Endothelial cell of umbilical vein (primary cell): ENCODE results near the gene ADD1. TPM values are rescaled to one million over a fixed set of nuclear protein-coding genes. Genes with fewer than 3 reads are reported as not detected.

Experiments used
- BruUV-seq: library from RNA; stranded (reverse); fragments of 400-500 nt; replicated peaks from 2 replicates; lab custom pipeline; 2021; lab: Mats Ljungman, UMichigan
- CTCF ChIA-PET: fragments of 300-600, 350-600 bp; sonication (Branson Sonifier 250); formaldehyde crosslinking; loops from one replicate; lab custom pipeline; 2021; ENCODE audit warnings: antibody characterized with exemption, inconsistent platforms; lab: Charles Lee
- POLR2A ChIA-PET: fragments of 300-600, 350-600 bp; sonication (Branson Sonifier 250); formaldehyde crosslinking; loops from one replicate; lab custom pipeline; 2021; ENCODE audit warnings: antibody characterized with exemption, inconsistent platforms; lab: Charles Lee
- DNase-seq: peaks from one replicate; pipeline ENCODE4 v3.0.0-alpha.2; 2011; ENCODE audit warnings: low read depth, low spot score
- FAIRE-seq: peaks from 2 replicates; lab custom pipeline; 2011; peaks lifted over from hg19 to GRCh38; lab: Jason Lieb, UNC
- H2AFZ ChIP-seq: 2 replicates; pipeline ENCODE4 v1.6.0; 2012; ENCODE audit warnings: low read depth, low read length, control low read depth, inconsistent platforms
- H3K27ac ChIP-seq: 2 replicates; pipeline ENCODE4 v1.5.1; 2011; ENCODE audit warnings: low read depth, mild to moderate bottlenecking, control low read depth, low read length, moderate library complexity; ENCODE audit not compliant: insufficient read depth
- H3K27me3 ChIP-seq, 2 experiments: 2 replicates each; pipeline versions ENCODE4 v1.6.0 to v1.6.1; 2011; ENCODE audit warnings: low read length in 2 of 2, mixed read lengths in 1 of 2; ENCODE audit not compliant: control insufficient read depth in 2 of 2, insufficient read depth in 2 of 2
- H3K36me3 ChIP-seq, 2 experiments: 2 replicates in 1 of 2; 3 replicates in 1 of 2; pipeline ENCODE4 v1.5.1; 2011; ENCODE audit warnings: low read length in 2 of 2, mild to moderate bottlenecking in 1 of 2, moderate library complexity in 1 of 2; ENCODE audit not compliant: control insufficient read depth in 2 of 2, insufficient read depth in 2 of 2; ENCODE audit errors: extremely low read depth in 1 of 2
- H3K4me1 ChIP-seq: 3 replicates; pipeline ENCODE4 v1.5.1; 2011; ENCODE audit warnings: mild to moderate bottlenecking, low read length; ENCODE audit not compliant: control insufficient read depth, insufficient read depth; ENCODE audit errors: extremely low read depth
- H3K4me2 ChIP-seq: 2 replicates; pipeline ENCODE4 v1.6.1; 2011; ENCODE audit warnings: low read length, control low read depth, mixed read lengths; ENCODE audit not compliant: insufficient read depth
- H3K4me3 ChIP-seq, 3 experiments: fragments of 200-600 bp in 1 of 3; sonication (generic), shearing (Covaris generic) in 1 of 3; replicated peaks in 1 of 3; 2 replicates each; pipeline ENCODE4 v1.5.1; 2011 to 2016; ENCODE audit warnings: control low read depth in 3 of 3, low read length in 3 of 3, mild to moderate bottlenecking in 2 of 3, inconsistent platforms in 1 of 3, low read depth in 1 of 3, moderate library complexity in 1 of 3; ENCODE audit not compliant: insufficient read depth in 1 of 3
- H3K79me2 ChIP-seq: 2 replicates; pipeline ENCODE4 v1.6.0; 2012; ENCODE audit warnings: low read length, inconsistent platforms; ENCODE audit not compliant: control insufficient read depth, insufficient read depth
- H3K9ac ChIP-seq: replicated peaks from 2 replicates; pipeline ENCODE3; 2011; ENCODE audit warnings: low read length, control low read depth; ENCODE audit not compliant: insufficient read depth; ENCODE audit errors: extremely low read depth
- H3K9me1 ChIP-seq: replicated peaks from 3 replicates; pipeline ENCODE4 v1.6.0; 2011; ENCODE audit warnings: mild to moderate bottlenecking, low read length; ENCODE audit not compliant: control insufficient read depth, insufficient read depth; ENCODE audit errors: extremely low read depth
- H3K9me3 ChIP-seq: replicated peaks from 2 replicates; pipeline ENCODE4 v1.5.1; 2012; ENCODE audit warnings: low read length, inconsistent platforms; ENCODE audit not compliant: control insufficient read depth, insufficient read depth
- H4K20me1 ChIP-seq: replicated peaks from 2 replicates; pipeline ENCODE3; 2011; ENCODE audit warnings: mild to moderate bottlenecking, low read length; ENCODE audit not compliant: control insufficient read depth, insufficient read depth; ENCODE audit errors: extremely low read depth
- CTCF ChIP-seq, 2 donors: IDR thresholded peaks; 1 replicate in 1 of 2; 2 replicates in 1 of 2; pipeline ENCODE4 v1.5.1; 2011; ENCODE audit warnings: low read length in 2 of 2, mild to moderate bottlenecking in 2 of 2, moderate library complexity in 2 of 2, control low read depth in 1 of 2, inconsistent platforms in 1 of 2, low read depth in 1 of 2; ENCODE audit not compliant: insufficient read depth in 1 of 2; ENCODE audit errors: extremely low read depth in 1 of 2
- EZH2 ChIP-seq: IDR thresholded peaks from 2 replicates; pipeline ENCODE4 v1.6.1; 2012; ENCODE audit warnings: borderline replicate concordance, low read depth, mild to moderate bottlenecking, moderate library complexity, low read length, inconsistent platforms; ENCODE audit not compliant: severe bottlenecking
- FOS ChIP-seq: IDR thresholded peaks from 2 replicates; pipeline ENCODE4 v1.6.1; 2011; ENCODE audit warnings: mild to moderate bottlenecking, low read length, moderate library complexity, borderline replicate concordance; ENCODE audit not compliant: insufficient read depth
- GATA2 ChIP-seq: IDR thresholded peaks from 2 replicates; pipeline ENCODE4 v1.7.0; 2011; ENCODE audit warnings: low read depth, mild to moderate bottlenecking, moderate library complexity, mixed read lengths, low read length; ENCODE audit not compliant: insufficient read length, insufficient read depth
- JUN ChIP-seq: IDR thresholded peaks from 2 replicates; pipeline ENCODE4 v1.6.1; 2011; ENCODE audit warnings: borderline replicate concordance, low read depth; ENCODE audit not compliant: insufficient read length, insufficient read depth
- MAX ChIP-seq: IDR thresholded peaks from 2 replicates; pipeline ENCODE4 v1.6.1; 2011; ENCODE audit not compliant: insufficient read depth, insufficient read length
- MYC ChIP-seq: IDR thresholded peaks from one replicate; pipeline ENCODE4 v1.6.1; 2011; ENCODE audit warnings: mild to moderate bottlenecking, low read depth, low read length
- POLR2A ChIP-seq: IDR thresholded peaks from 2 replicates; pipeline ENCODE4 v1.6.1; 2012; ENCODE audit warnings: low read depth, mild to moderate bottlenecking, control low read depth, low read length
- POLR2AphosphoS5 ChIP-seq: IDR thresholded peaks from 2 replicates; pipeline ENCODE4 v1.6.1; 2012; ENCODE audit warnings: low read depth, mild to moderate bottlenecking, control low read depth, low read length, moderate library complexity; ENCODE audit not compliant: insufficient read depth
- dilution Hi-C: fragments of 300-500 bp; cut with MboI; formaldehyde crosslinking; loops from one replicate; pipeline ENCODE4 v1.15.0; 2019; ENCODE audit warnings: low sequenced_read_pairs; ENCODE audit not compliant: extremely low pct_ligation_motif_present
- intact Hi-C: fragments of 100-400 bp; cut with micrococcal nuclease; formaldehyde crosslinking; loops from one replicate; pipeline ENCODE4 v1.10.0; 2022
- polyA plus RNA-seq, 4 experiments: library from polyadenylated mRNA; depleted of rRNA in 3 of 4; stranded (reverse) in 3 of 4; unstranded in 1 of 4; fragments of >200 nt; gene quantifications; 2 replicates each; pipeline versions ENCODE4 v1.2.1 to v1.2.3, GENCODE V29; 2011 to 2012; ENCODE audit warnings: missing spikeins in 1 of 4
- total RNA-seq: library from RNA; stranded (reverse); gene quantifications from 2 replicates; pipeline ENCODE4 v1.2.3, GENCODE V29; 2021

ADD1 gene
- total and polyA plus RNA-seq, 2 donors (not counting 3 experiments of a cell fraction or from before 2014, with no cell fraction given): 219 to 305 TPM

- CTCF ChIA-PET: interaction anchor here (1.3 to 2.3 kb wide), 5 partner anchors 14 to 34 kb away, joined by 5 to 8 read pairs (median 7); no protein-coding TSS in a partner anchor
- no peak for TF ChIP-seq EZH2
- no peak for TF ChIP-seq POLR2A
- TF ChIP-seq FOS: no peak
- no peak for TF ChIP-seq GATA2
- no peak for TF ChIP-seq MYC
- TF ChIP-seq MAX: no peak
- no peak for TF ChIP-seq JUN
- TF ChIP-seq POLR2AphosphoS5: no peak
- no peak for TF ChIP-seq CTCF (IDR thresholded peaks at IDR 0.05; ENCODE audit: extremely low read depth in 1 of 2, insufficient read depth in 1 of 2, low read depth in 1 of 2, low read length in 2 of 2)
- H3K79me2 ChIP-seq: peaks cover 46% of the 10 kb centered on the region
Observed at GRCh38 chr4:2797545-2798305, 45.9 kb upstream of the ADD1 start.

More at GRCh38 chr4:2797545-2798305, 45.9 kb upstream of the ADD1 start:
- POLR2A ChIA-PET: interaction anchor here (1.7 kb wide), 1 partner anchor 14 kb away, joined by 13 read pairs; no protein-coding TSS in a partner anchor
- dilution Hi-C loops: no loop called here
- no peaks in the 10 kb centered on the region for H4K20me1 ChIP-seq
- peak overlapping the region; percentile 66 for H3K27ac ChIP-seq
- no peak overlapping the region for H3K4me3 ChIP-seq
- no TSS peak for BruUV-seq
- H3K4me1 ChIP-seq: peaks cover 78% of the 10 kb centered on the region
- no peaks in the 10 kb centered on the region for H3K9me1 ChIP-seq
- H3K27me3 ChIP-seq: no peaks in the 10 kb centered on the region
- intact Hi-C loops: no loop called here
- no peaks in the 10 kb centered on the region for H3K9me3 ChIP-seq
- no peak overlapping the region for H2AFZ ChIP-seq
- H3K4me2 ChIP-seq: no peak overlapping the region
- H3K9ac ChIP-seq: no peak overlapping the region
- no peak for DNase-seq
- FAIRE-seq: peak; percentile 21
- H3K36me3 ChIP-seq: no peaks in the 10 kb centered on the region
